Stimulated activated naive CD8-positive, alpha-beta T cell treated with anti-CD3 and anti-CD28 coated beads, Interleukin-15, amount 100 ng/mL, for 72 hours (primary cell): Measurements from ENCODE around the gene RNU7-1.

Source experiments
- ATAC-seq: fragments of 150-1000 bp; cut with Tn5 transposase; 2 replicates; pipeline ENCODE4 v1.10.0; 2021; ENCODE audit warnings: mild to moderate bottlenecking, moderate library complexity
- DNase-seq, 2 donors: peaks; one replicate each; pipeline ENCODE4 v3.0.0; 2021 to 2022
- H3K27ac Mint-ChIP-seq, 2 donors: one replicate each; pipeline ENCODE4 v1.8.0; 2022; ENCODE audit warnings: mild to moderate bottlenecking in 2 of 2, mixed read lengths in 2 of 2, moderate library complexity in 2 of 2
- H3K27me3 Mint-ChIP-seq: one replicate; pipeline ENCODE4 v1.8.0; 2022; ENCODE audit warnings: mixed read lengths
- H3K4me1 Mint-ChIP-seq: one replicate; pipeline ENCODE4 v1.8.0; 2022; ENCODE audit warnings: mild to moderate bottlenecking, mixed read lengths
- H3K4me3 Mint-ChIP-seq, 2 donors: one replicate each; pipeline ENCODE4 v1.8.0; 2022; ENCODE audit warnings: mild to moderate bottlenecking in 2 of 2, mixed read lengths in 2 of 2, moderate library complexity in 1 of 2
- H3K9me3 Mint-ChIP-seq, 2 donors: one replicate each; pipeline ENCODE4 v1.8.0; 2022; ENCODE audit warnings: mixed read lengths in 2 of 2

RNU7-1 gene

GRCh38 chr12:6941782-6942181 is 1.8 kb upstream of the RNU7-1 start:
- Mint-ChIP-seq H3K4me1 (peaks cover 84% of the 10 kb centered on the region), H3K27me3 (no peaks in the 10 kb centered on the region), H3K9me3 (no peaks in the 10 kb centered on the region), H3K4me3 (no peak overlapping the region), H3K27ac (no peak overlapping the region)
- no peak for DNase-seq
- ATAC-seq: no peak

GRCh38 chr12:6942331-6942665 is 1.3 kb upstream of the RNU7-1 start:
- ATAC-seq (no peak), DNase-seq (no peak)
- no peaks in the 10 kb centered on the region for H3K27me3 Mint-ChIP-seq
- peak overlapping the region; percentile 84 to 100 for H3K27ac Mint-ChIP-seq
- H3K4me1 Mint-ChIP-seq: peaks cover 87% of the 10 kb centered on the region
- peak overlapping the region in 1 of 2 donors; percentile 49 for H3K4me3 Mint-ChIP-seq
- no peaks in the 10 kb centered on the region for H3K9me3 Mint-ChIP-seq

GRCh38 chr12:6943389-6943721 is 261 bp upstream of the RNU7-1 start:
- peak; percentile 75 to 85 for DNase-seq
- Mint-ChIP-seq H3K4me1 (peaks cover 91% of the 10 kb centered on the region), H3K27me3 (no peaks in the 10 kb centered on the region), H3K9me3 (no peaks in the 10 kb centered on the region), H3K4me3 (peak overlapping the region; percentile 82 to 85), H3K27ac (peak overlapping the region; percentile 100)
- peak; percentile 55 for ATAC-seq

GRCh38 chr12:6944381-6945186 is 968 bp downstream of the RNU7-1 start:
- peak; percentile 92 for DNase-seq
- H3K27me3 Mint-ChIP-seq: no peaks in the 10 kb centered on the region
- H3K4me3 Mint-ChIP-seq: peak overlapping the region; percentile 82 to 85
- peaks cover 91% of the 10 kb centered on the region for H3K4me1 Mint-ChIP-seq
- H3K27ac Mint-ChIP-seq: peak overlapping the region; percentile 100
- ATAC-seq: peak; percentile 68
- no peaks in the 10 kb centered on the region for H3K9me3 Mint-ChIP-seq

GRCh38 chr12:6945613-6946012 is 2.0 kb downstream of the RNU7-1 start:
- DNase-seq (peak in 1 of 2 donors; percentile 32), ATAC-seq (no peak)
- no peaks in the 10 kb centered on the region for H3K9me3 Mint-ChIP-seq
- peak overlapping the region; percentile 82 to 85 for H3K4me3 Mint-ChIP-seq
- peaks cover 95% of the 10 kb centered on the region for H3K4me1 Mint-ChIP-seq
- peak overlapping the region; percentile 88 to 95 for H3K27ac Mint-ChIP-seq
- H3K27me3 Mint-ChIP-seq: no peaks in the 10 kb centered on the region

- peak overlapping the region; percentile 88 to 95 for H3K27ac Mint-ChIP-seq
- peak; percentile 55 to 74 for DNase-seq
Measured at GRCh38 chr12:6946033-6946919, 2.7 kb downstream of the RNU7-1 start.

GRCh38 chr12:6946920-6947374 is 3.3 kb downstream of the RNU7-1 start:
- Mint-ChIP-seq H3K27ac (peak overlapping the region; percentile 74 to 88), H3K4me3 (peak overlapping the region; percentile 82 to 85)
- no peak for ATAC-seq

More at GRCh38 chr12:6946033-6946919, 2.7 kb downstream of the RNU7-1 start:
- Mint-ChIP-seq H3K4me3 (peak overlapping the region; percentile 82 to 85), H3K4me1 (peaks cover 92% of the 10 kb centered on the region), H3K9me3 (no peaks in the 10 kb centered on the region), H3K27me3 (no peaks in the 10 kb centered on the region)
- ATAC-seq: peak; percentile 10

GRCh38 chr12:6947615-6948014 is 4.0 kb downstream of the RNU7-1 start:
- DNase-seq (no peak), ATAC-seq (no peak)
- no peaks in the 10 kb centered on the region for H3K9me3 Mint-ChIP-seq
- peak overlapping the region; percentile 1 to 63 for H3K27ac Mint-ChIP-seq
- peak overlapping the region; percentile 82 to 85 for H3K4me3 Mint-ChIP-seq
- H3K27me3 Mint-ChIP-seq: no peaks in the 10 kb centered on the region
- H3K4me1 Mint-ChIP-seq: peaks cover 82% of the 10 kb centered on the region

More at GRCh38 chr12:6946920-6947374, 3.3 kb downstream of the RNU7-1 start:
- no peak for DNase-seq
- peaks cover 88% of the 10 kb centered on the region for H3K4me1 Mint-ChIP-seq
- no peaks in the 10 kb centered on the region for H3K27me3 Mint-ChIP-seq
- H3K9me3 Mint-ChIP-seq: no peaks in the 10 kb centered on the region

GRCh38 chr12:6948873-6949594 is 5.4 kb downstream of the RNU7-1 start:
- no peak for ATAC-seq
- peak overlapping the region; percentile 94 to 97 for H3K27ac Mint-ChIP-seq
- no peaks in the 10 kb centered on the region for H3K9me3 Mint-ChIP-seq
- H3K27me3 Mint-ChIP-seq: no peaks in the 10 kb centered on the region
- H3K4me3 Mint-ChIP-seq: peak overlapping the region; percentile 82 to 85
- peak in 1 of 2 donors; percentile 45 for DNase-seq
- H3K4me1 Mint-ChIP-seq: peaks cover 71% of the 10 kb centered on the region

- H3K4me3 Mint-ChIP-seq: peak overlapping the region; percentile 93 to 95
- peak overlapping the region; percentile 87 to 94 for H3K27ac Mint-ChIP-seq
- H3K9me3 Mint-ChIP-seq: no peaks in the 10 kb centered on the region
- DNase-seq: peak; percentile 55 to 70
- H3K27me3 Mint-ChIP-seq: no peaks in the 10 kb centered on the region
- peak; percentile 18 for ATAC-seq
- peaks cover 72% of the 10 kb centered on the region for H3K4me1 Mint-ChIP-seq
Measured at GRCh38 chr12:6950401-6950801, 6.8 kb downstream of the RNU7-1 start.

GRCh38 chr12:6950811-6951540 is 7.4 kb downstream of the RNU7-1 start, which contains the start of gene PTPN6:
Gene PTPN6 (plus strand): TSS chr12:6951356. CDS start chr12:6951513, 157 bp downstream.
- H3K27me3 Mint-ChIP-seq: no peaks in the 10 kb centered on the region
- peaks cover 72% of the 10 kb centered on the region for H3K4me1 Mint-ChIP-seq
- peak within 1 kb of the TSS; percentile 93 to 95 for H3K4me3 Mint-ChIP-seq
- peak; percentile 48 for ATAC-seq
- peak within 1 kb of the TSS; percentile 90 to 94 for H3K27ac Mint-ChIP-seq
- H3K9me3 Mint-ChIP-seq: no peaks in the 10 kb centered on the region
- DNase-seq: peak; percentile 68 to 77

GRCh38 chr12:6951551-6952120 is 8.0 kb downstream of the RNU7-1 start:
- H3K9me3 Mint-ChIP-seq: no peaks in the 10 kb centered on the region
- peak overlapping the region; percentile 90 to 94 for H3K27ac Mint-ChIP-seq
- peak overlapping the region; percentile 93 to 95 for H3K4me3 Mint-ChIP-seq
- DNase-seq: peak in 1 of 2 donors; percentile 46
- H3K27me3 Mint-ChIP-seq: no peaks in the 10 kb centered on the region
- H3K4me1 Mint-ChIP-seq: peaks cover 72% of the 10 kb centered on the region
- ATAC-seq: peak; percentile 29

GRCh38 chr12:6952121-6952862 is 8.7 kb downstream of the RNU7-1 start:
- peak overlapping the region; percentile 93 to 95 for H3K4me3 Mint-ChIP-seq
- peaks cover 72% of the 10 kb centered on the region for H3K4me1 Mint-ChIP-seq
- no peaks in the 10 kb centered on the region for H3K27me3 Mint-ChIP-seq
- ATAC-seq (no peak), DNase-seq (peak in 1 of 2 donors; percentile 40)
- peak overlapping the region; percentile 90 to 94 for H3K27ac Mint-ChIP-seq
- no peaks in the 10 kb centered on the region for H3K9me3 Mint-ChIP-seq
